IPS DF 19.7 (cell line): ENCODE data around the gene THEMIS.
"Not testable (repeated sequence)": the region's sequence is repeated elsewhere in the genome, so short reads cannot be mapped to it uniquely, and the experiment has no call there.

Experiments
- DNase-seq: peaks from one replicate; pipeline ENCODE4 v3.0.0-alpha.2; 2013; ENCODE audit warnings: low read depth, low spot score

THEMIS gene

DNA sequence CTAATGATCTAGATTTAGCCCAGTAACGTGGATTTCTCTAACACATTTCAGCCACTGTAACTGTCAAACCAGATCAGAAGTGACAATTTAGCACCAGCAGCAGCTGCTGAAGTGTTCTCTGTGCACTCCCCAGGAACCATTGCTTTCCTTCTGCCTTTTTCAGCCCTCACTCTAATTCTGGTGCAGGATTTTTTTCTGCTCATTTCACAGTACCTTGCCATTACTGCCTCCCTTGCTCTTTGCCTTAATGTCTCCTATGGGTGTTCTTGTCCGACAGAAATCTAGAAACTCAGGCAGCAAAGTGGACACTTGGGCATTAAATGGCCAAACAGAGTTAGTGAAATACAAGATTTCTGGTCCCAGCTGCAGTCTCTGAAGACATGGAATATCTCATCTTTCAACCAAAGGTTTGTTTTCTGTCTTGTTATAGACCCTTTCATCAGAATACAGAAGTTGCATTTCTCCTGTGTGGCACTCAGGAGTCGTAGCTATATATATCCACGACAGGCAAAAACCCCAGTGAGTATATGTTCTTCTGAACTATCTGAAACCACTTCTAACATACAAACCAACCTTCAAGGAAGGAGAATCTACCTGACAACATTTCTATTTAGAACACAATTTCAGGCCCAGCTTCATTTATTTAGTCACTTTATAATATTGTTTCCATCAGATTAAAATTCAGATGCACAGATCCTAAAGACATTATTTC is 92.9 kb downstream of the THEMIS start:
- DNase-seq, result no peak

DNA sequence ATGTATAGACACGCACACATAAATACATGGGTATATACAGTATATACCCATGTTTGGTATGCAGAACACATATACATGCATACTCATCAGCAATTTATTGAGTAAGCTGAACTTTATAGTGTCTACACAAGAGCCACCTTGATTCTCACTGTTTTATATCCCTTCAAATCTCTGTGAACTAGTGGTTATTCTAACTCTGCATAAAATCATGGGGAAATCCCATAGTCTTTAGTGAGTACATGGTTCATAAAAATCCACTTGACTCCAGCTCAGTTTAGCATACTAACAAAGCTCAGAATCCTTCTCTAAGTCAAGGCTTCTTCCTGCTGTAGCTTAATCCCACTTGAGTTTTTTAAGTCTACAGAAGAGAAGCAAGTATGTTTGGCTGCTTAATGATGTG is 104.1 kb downstream of the THEMIS start:
- no peak for DNase-seq

GRCh38 chr6:127794405-127794804 is 106.5 kb downstream of the THEMIS start:
- no peak for DNase-seq

- DNase-seq, result no peak
Measured at GRCh38 chr6:127793396-127793795, 107.5 kb downstream of the THEMIS start.

DNA sequence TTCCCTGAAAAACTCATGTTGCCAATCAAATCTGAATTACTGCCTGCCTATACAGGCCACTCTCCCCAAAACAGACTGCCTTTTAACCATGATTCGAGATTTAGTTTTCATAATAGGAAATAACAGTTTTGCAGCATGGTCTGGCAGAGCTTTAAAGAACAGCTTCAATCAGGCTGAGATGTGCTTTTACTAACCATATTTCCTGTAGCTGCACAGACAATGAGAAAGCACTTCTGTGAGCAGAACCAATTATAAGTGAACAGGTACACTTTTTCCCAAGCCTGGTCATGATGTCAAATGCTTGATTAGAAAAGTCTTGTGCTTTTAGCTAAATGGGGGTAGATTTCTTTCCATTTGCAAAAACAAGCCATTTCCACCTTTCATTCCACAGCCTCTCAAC is 108.2 kb downstream of the THEMIS start:
- no peak for DNase-seq

DNA sequence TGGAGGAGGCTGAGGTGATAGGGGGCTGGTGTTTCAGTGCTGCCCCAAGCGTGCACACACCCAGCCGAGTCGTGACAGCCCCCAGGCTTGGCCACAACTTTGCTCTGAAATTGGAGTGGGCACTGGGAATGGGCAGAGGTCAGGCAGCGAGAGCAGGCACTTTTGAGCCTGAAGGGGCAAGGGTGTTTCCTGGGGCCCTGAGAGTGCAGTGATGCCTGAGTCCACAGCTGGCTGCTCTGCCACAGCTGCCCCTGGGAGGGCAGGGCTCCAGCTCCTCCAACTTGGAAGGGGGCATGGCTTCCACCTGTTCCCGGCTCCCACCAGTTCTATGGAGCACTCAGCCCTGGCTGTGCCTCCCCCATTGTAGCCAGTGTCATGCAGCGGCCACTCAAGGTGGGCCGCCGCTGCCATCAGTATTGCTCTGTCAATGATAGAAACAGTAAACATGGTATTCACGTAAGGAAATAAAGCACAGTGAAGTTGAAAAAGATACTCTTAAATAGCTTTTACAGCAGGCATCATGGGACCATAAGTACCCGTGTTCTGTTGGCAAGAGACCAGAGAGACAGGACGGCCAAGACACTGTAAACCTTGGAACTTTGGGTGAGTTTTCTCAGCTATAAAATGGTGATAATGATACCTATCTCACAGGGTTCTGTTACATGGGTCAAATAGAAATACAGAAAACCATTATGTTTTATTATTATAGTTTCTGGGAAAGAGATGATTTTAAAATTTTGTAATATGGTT is 108.9 kb downstream of the THEMIS start:
- no peak for DNase-seq

DNA sequence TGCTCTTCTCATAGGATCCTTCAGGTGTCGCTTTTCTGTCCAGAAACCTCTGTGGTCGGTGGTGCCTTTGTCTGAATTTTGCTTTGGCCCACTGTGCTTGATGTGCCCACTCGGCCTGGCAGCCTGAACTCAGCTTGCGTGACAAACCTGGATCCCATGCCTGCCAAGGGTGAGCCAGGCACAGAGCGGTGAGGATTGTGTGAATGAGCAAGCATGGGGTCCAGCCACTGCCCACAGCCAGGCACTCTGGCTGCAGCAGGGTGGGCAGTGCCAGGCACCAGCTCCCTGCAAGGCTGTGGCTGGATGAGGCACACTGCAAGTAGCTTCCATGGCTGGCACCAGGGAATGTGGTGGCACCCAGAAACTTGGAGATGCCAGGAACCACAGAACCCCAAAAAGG is 110.3 kb downstream of the THEMIS start:
- no peak for DNase-seq

DNA sequence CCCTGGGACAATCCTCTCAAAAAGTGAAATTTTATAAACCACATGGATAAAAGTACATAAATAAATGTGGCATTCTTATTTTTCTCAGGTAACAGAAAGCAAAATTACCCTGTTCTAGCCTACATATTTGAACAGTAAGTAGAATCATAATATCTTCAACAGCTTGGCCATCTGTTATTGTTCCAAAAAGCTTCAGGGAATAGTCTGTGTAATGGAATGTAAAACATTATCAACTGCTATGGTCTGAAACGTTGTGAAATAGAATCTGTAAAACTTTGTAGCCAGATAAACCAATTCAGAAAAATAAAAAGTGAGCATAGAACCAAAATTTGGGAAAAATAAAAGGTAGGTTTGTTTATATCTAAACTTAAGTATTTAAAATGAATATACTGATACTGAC is 114.7 kb downstream of the THEMIS start:
- no peak for DNase-seq

DNA sequence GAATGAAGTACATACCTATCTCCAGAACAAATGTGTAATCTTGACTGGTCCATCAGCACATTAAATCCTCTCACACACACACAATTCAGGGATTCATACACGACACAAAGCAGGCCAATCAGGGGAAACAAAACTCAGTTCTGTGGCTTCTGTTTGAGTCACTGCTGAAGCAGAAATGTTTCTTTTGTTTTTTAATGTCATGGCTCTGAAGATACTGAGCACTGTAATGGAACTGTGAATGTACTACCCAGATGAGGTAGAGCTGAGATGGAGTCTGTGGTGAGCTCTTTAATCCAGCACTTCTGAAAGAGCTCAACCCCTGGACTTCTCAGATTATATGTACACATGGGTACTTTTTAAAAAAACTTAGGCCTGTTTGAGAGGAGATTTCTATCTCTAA is 116.4 kb downstream of the THEMIS start:
- DNase-seq, result no peak

DNA sequence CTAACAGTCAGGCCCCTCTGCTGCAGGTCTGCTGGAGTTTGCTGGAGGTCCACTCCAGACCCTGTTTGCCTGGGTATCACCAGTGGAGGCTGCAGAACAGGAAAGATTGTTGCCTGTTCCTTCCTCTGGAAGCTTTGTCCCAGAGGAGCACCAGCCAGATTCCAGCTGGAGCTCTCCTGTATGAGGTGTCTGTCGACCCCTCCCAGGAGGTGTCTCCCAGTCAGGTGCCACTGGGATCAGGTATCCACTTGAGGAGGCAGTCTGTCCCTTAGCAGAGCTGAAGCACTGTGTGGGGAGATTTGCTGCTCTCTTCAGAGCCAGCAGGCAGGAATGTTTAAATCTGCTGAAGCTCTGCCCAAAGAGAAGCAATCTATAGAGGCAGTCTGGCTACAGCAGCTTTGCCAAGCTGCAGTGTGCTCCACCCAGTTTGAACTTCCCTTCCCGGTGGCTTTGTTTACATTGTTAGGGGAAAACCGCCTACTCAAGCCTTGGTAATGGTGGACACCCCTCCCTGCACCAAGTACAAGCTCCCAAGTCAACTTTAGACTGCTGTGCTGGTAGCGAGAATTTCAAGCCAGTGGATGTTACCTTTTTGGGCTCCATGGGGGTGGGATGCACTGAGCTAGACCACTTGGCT is 119.1 kb downstream of the THEMIS start:
- DNase-seq, result not testable (repeated sequence)

DNA sequence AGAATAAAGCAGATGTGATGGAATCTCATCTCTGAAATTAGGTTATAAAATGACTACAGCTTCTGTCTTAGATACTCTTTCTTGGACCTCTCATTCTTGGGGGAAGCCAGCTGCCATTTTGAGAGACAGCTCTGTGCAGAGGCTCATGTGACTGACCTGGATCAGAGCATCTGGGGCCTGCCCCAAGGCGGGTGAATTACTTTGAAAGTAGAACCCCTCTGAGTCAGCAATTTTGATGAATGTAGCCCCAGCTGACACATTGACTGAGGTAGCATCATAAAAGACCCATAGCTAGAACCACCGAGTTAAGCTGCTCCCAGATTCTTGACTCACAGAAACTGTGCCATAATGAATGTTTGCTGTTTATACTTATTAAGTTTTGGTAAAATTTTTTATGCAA is 124.5 kb downstream of the THEMIS start:
- DNase-seq, result no peak

DNA sequence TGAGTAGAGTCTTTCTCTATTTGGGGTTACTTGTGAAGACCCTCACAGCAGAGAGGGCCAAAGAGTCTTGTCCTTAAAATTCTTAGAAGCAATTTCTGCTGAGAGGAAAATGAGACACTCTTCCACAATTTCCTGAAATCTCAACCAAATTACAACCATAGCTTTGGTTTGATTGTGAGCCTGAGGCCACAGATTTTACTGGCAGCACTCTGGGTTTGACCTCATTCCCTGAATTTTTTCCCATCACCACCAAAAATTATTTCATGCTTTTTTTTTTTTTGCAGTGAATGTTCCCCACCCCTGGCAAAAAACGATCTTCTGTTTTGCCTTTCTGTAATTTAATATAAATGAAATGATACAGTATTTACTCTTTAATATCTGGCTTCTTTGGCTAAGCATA is 125.5 kb downstream of the THEMIS start:
- no peak for DNase-seq

- DNase-seq, result no peak
Measured at GRCh38 chr6:127768745-127769144, 132.1 kb downstream of the THEMIS start.

GRCh38 chr6:127768223-127768622 is 132.6 kb downstream of the THEMIS start:
- no peak for DNase-seq

GRCh38 chr6:127765949-127766348 is 134.9 kb downstream of the THEMIS start:
- no peak for DNase-seq

GRCh38 chr6:127762284-127762683 is 138.6 kb downstream of the THEMIS start:
- no peak for DNase-seq

GRCh38 chr6:127761084-127761483 is 139.8 kb downstream of the THEMIS start:
- DNase-seq, result no peak

DNA sequence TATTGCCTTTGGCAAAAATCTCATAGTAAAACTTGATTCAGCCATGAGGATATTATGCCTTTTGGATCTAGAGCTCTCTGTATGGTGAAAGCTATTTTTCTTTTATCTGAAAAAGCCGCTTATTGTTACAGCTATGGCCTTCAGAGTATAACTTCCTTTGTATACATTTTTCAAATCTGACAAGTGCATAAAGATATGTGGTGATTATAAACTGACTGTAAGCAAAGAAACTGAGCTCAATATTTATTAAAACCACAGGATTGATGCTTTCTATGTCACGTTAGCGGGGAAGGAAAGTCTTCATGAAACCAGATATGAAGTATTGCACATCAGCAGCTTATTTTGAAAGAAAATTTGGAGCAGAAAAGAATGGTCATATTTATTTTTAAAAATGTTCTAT is 151.8 kb downstream of the THEMIS start:
- no peak for DNase-seq

GRCh38 chr6:127748290-127748689 is 152.6 kb downstream of the THEMIS start:
- no peak for DNase-seq

DNA sequence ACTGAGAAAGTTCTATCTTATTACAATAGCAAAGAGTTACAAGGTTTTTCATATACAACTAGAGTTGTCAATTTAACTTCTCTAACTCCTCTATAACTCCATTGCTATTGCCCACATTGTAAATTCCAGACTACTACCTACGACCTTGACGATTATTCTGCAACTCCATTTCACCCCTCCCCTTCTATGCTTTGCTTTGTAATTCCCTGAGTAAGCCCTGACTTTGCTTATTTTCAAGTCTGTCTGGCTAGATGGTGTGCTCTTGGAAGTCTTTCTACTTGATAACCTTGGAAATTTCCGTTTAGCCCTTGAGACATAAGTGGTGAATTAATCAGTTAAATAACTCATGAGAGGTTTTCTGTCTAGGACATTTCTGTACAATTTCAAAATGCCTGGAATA is 162.4 kb downstream of the THEMIS start:
- DNase-seq, result no peak

- no peak for DNase-seq
Measured at GRCh38 chr6:127737768-127738167, 163.1 kb downstream of the THEMIS start.

- DNase-seq, result peak; percentile 12
Measured at GRCh38 chr6:127737009-127737486, 163.8 kb downstream of the THEMIS start.

GRCh38 chr6:127732927-127733326 is 167.9 kb downstream of the THEMIS start:
- DNase-seq, result no peak
